A549 (cell line): Measurements from ENCODE around the gene PRKX. TPM values are rescaled to one million over a fixed set of nuclear protein-coding genes. Genes with fewer than 3 reads are reported as not detected.

Source experiments
- ATAC-seq, 2 experiments: fragments of 200-7000 bp in 1 of 2; fragments of >200 bp in 1 of 2; cut with Nextera tagmentation in 1 of 2; cut with Tn5 transposase in 1 of 2; 3 replicates each; pipeline versions ENCODE4 v1.8.0 to v1.9.1; 2018 to 2020; ENCODE audit warnings: mild to moderate bottlenecking in 1 of 2, moderate library complexity in 1 of 2
- CTCF ChIA-PET: fragments of 300-600 bp; sonication (Branson Sonifier 250); formaldehyde crosslinking; extraction: SDS; loops from one replicate; lab custom pipeline; 2021; ENCODE audit warnings: antibody characterized with exemption, inconsistent platforms; lab: Yijun Ruan, JAX
- POLR2A ChIA-PET: fragments of 350-600 bp; formaldehyde crosslinking; extraction: SDS; loops from one replicate; lab custom pipeline; 2021; ENCODE audit warnings: antibody characterized with exemption, inconsistent platforms; lab: Yijun Ruan, JAX
- DNase-seq, 2 experiments: peaks; one replicate each; pipeline versions ENCODE4 v3.0.0 to v3.0.0-alpha.2; 2011 to 2016; ENCODE audit warnings: low read depth in 1 of 2, low spot score in 1 of 2
- FAIRE-seq: peaks from 2 replicates; lab custom pipeline; 2011; peaks lifted over from hg19 to GRCh38; lab: Jason Lieb, UNC
- H3K27ac ChIP-seq, 2 experiments: fragments of >200 bp; sonication (Bioruptor Twin); formaldehyde crosslinking; 3 replicates each; pipeline ENCODE4 v1.5.1; 2016 to 2017
- H3K4me1 ChIP-seq: fragments of >200 bp; sonication (Bioruptor Twin); formaldehyde crosslinking; 3 replicates; pipeline ENCODE4 v1.6.1; 2016
- H3K4me2 ChIP-seq: fragments of >200 bp; sonication (Bioruptor Twin); formaldehyde crosslinking; 3 replicates; pipeline ENCODE4 v1.6.1; 2016
- H3K4me3 ChIP-seq: fragments of >200 bp; sonication (Bioruptor Twin); formaldehyde crosslinking; 3 replicates; pipeline ENCODE4 v1.5.1; 2016
- H3K9me3 ChIP-seq: fragments of >200 bp; sonication (Bioruptor Twin); formaldehyde crosslinking; 3 replicates; pipeline ENCODE4 v1.6.1; 2016
- ATOH8 ChIP-seq: fragments of 250-450 bp; sonication (Bioruptor Pico); IDR thresholded peaks from 2 replicates; pipeline ENCODE4 v1.5.0; 2020; ENCODE audit warnings: low read depth, mild to moderate bottlenecking, moderate library complexity
- BCL3 ChIP-seq: fragments of >200 bp; sonication (Bioruptor Twin); formaldehyde crosslinking; IDR thresholded peaks from 3 replicates; pipeline ENCODE4 v1.6.1; 2016
- CBX8 ChIP-seq: fragments of 200-600 bp; sonication (generic); IDR thresholded peaks from 2 replicates; pipeline ENCODE4 v1.6.1; 2016
- CEBPB ChIP-seq, 2 experiments: fragments of >200 bp in 1 of 2; sonication (Bioruptor Twin) in 1 of 2; formaldehyde crosslinking in 1 of 2; IDR thresholded peaks; 2 replicates each; pipeline ENCODE4 v1.6.1; 2012 to 2016
- CTCF ChIP-seq: fragments of >200 bp; sonication (Bioruptor Twin); formaldehyde crosslinking; IDR thresholded peaks from 3 replicates; pipeline ENCODE4 v1.5.1; 2016
- E2F6 ChIP-seq: IDR thresholded peaks from 2 replicates; pipeline ENCODE4 v1.6.1; 2012; ENCODE audit warnings: low read depth, borderline replicate concordance
- EHMT2 ChIP-seq: fragments of 200-600 bp; sonication (generic); IDR thresholded peaks from 2 replicates; pipeline ENCODE4 v1.6.1; 2016; ENCODE audit warnings: antibody characterized with exemption, low read depth, mild to moderate bottlenecking, moderate library complexity
- ESRRA ChIP-seq: fragments of 150-350 bp; IDR thresholded peaks from 2 replicates; pipeline ENCODE4 v1.6.1; 2014; ENCODE audit warnings: mild to moderate bottlenecking, low read length, borderline replicate concordance
- FOSB ChIP-seq: fragments of 250-450 bp; sonication (Bioruptor Pico); IDR thresholded peaks from 2 replicates; pipeline ENCODE4 v1.5.0; 2020; ENCODE audit warnings: mild to moderate bottlenecking, moderate library complexity
- GATA3 ChIP-seq: IDR thresholded peaks from 2 replicates; pipeline ENCODE4 v1.6.1; 2012; ENCODE audit warnings: borderline replicate concordance
- HDAC2 ChIP-seq: fragments of 200-600 bp; sonication (generic); IDR thresholded peaks from 2 replicates; pipeline ENCODE4 v1.6.1; 2016
- HES2 ChIP-seq: fragments of >200 bp; sonication (Bioruptor Twin); formaldehyde crosslinking; IDR thresholded peaks from 2 replicates; pipeline ENCODE4 v1.6.1; 2016
- HOXA7 ChIP-seq: fragments of 250-450 bp; sonication (Bioruptor Pico); IDR thresholded peaks from 2 replicates; pipeline ENCODE4 v1.5.0; 2020; ENCODE audit warnings: mild to moderate bottlenecking, moderate library complexity
- HOXB5 ChIP-seq: fragments of 250-450 bp; sonication (Bioruptor Pico); IDR thresholded peaks from 2 replicates; pipeline ENCODE4 v1.5.0; 2020; ENCODE audit warnings: mild to moderate bottlenecking, moderate library complexity
- JUNB ChIP-seq: fragments of >200 bp; sonication (Bioruptor Twin); formaldehyde crosslinking; IDR thresholded peaks from 2 replicates; pipeline ENCODE4 v1.6.1; 2016
- KDM5A ChIP-seq: fragments of 200-600 bp; sonication (generic); IDR thresholded peaks from 2 replicates; pipeline ENCODE4 v1.6.1; 2016; ENCODE audit warnings: antibody characterized with exemption, mild to moderate bottlenecking
- NPAS2 ChIP-seq: fragments of 250-450 bp; sonication (Bioruptor Pico); IDR thresholded peaks from 2 replicates; pipeline ENCODE4 v1.8.0; 2022; ENCODE audit warnings: mild to moderate bottlenecking, moderate library complexity, borderline replicate concordance
- PHF8 ChIP-seq: fragments of 200-600 bp; sonication (generic); IDR thresholded peaks from 2 replicates; pipeline ENCODE4 v1.6.1; 2016; ENCODE audit warnings: low read depth, mild to moderate bottlenecking, antibody characterized with exemption, moderate library complexity, borderline replicate concordance
- RAD21 ChIP-seq, 2 experiments: fragments of >200 bp in 1 of 2; sonication (Bioruptor Twin) in 1 of 2; formaldehyde crosslinking in 1 of 2; IDR thresholded peaks in 1 of 2; conservative IDR thresholded peaks in 1 of 2; 2 replicates in 1 of 2; 3 replicates in 1 of 2; pipeline ENCODE4 v1.6.1; 2012 to 2018; ENCODE audit warnings: inconsistent platforms in 1 of 2
- RCOR1 ChIP-seq: fragments of 150-350 bp; IDR thresholded peaks from 2 replicates; pipeline ENCODE4 v1.6.1; 2014; ENCODE audit warnings: antibody characterized with exemption, low read length, low read depth
- RFX5 ChIP-seq: fragments of 450-650 bp; IDR thresholded peaks from 2 replicates; pipeline ENCODE4 v1.7.1; 2014; ENCODE audit warnings: antibody characterized with exemption, mild to moderate bottlenecking, moderate library complexity
- SREBF2 ChIP-seq: fragments of 450-650 bp; IDR thresholded peaks from 2 replicates; pipeline ENCODE4 v1.6.1; 2014; ENCODE audit warnings: mild to moderate bottlenecking, moderate library complexity
- TFCP2L1 ChIP-seq: fragments of 250-450 bp; sonication (Bioruptor Pico); IDR thresholded peaks from 2 replicates; pipeline ENCODE4 v1.5.0; 2021; ENCODE audit warnings: mild to moderate bottlenecking
- USF2 ChIP-seq: fragments of 450-650 bp; IDR thresholded peaks from 2 replicates; pipeline ENCODE4 v1.6.1; 2014; ENCODE audit warnings: antibody characterized with exemption
- ZSCAN20 ChIP-seq: fragments of 250-450 bp; sonication (Bioruptor Pico); IDR thresholded peaks from 2 replicates; pipeline ENCODE4 v1.8.0; 2022; ENCODE audit warnings: mild to moderate bottlenecking, moderate library complexity
- WGBS: methylation state at CpG from one replicate; pipeline ENCODE4 v1.1.6; 2017; ENCODE audit errors: missing lambda C conversion rate; 5-methylcytosine and 5-hydroxymethylcytosine counted together
- polyA plus RNA-seq, 4 experiments: library from polyadenylated mRNA; depleted of rRNA in 3 of 4; stranded (reverse); fragments of >200 nt; fragmentation: RNase III in 1 of 4; extraction: RNeasy Plus Mini Kit Qiagen cat#74134 plus additional on column Dnase treatment in 1 of 4; gene quantifications; 2 replicates in 3 of 4; 3 replicates in 1 of 4; pipeline ENCODE4 v1.2.3, GENCODE V29; 2011 to 2017

Gene PRKX
- polyA plus RNA-seq, 2 of the 4 experiments (the other 2 are of a cell fraction) = 18.2 to 36.0 TPM

GRCh38 chrX:3712870-3713224, 602 bp downstream of the PRKX start:
- ChIA-PET CTCF (interaction anchor here (1.4 kb wide), 1 partner anchor 61 kb away, joined by 3 read pairs; no protein-coding TSS in a partner anchor), POLR2A (no interaction called here)
- peak overlapping the region; percentile 82 for H3K4me2 ChIP-seq
- DNase-seq = no peak
- no peaks in the 10 kb centered on the region for H3K9me3 ChIP-seq
- no peak for FAIRE-seq
- WGBS = no CpG with 5 or more reads among the region's 38 CpGs
- peak in 1 of 2 experiments; percentile 55; a peak in 4 of 6 replicates for ATAC-seq
- peaks cover 7% of the 10 kb centered on the region; the same call in 1 of the 3 replicates for H3K4me1 ChIP-seq
- peak overlapping the region; percentile 63 for H3K4me3 ChIP-seq
- no peak for TF ChIP-seq ZSCAN20 (CRISPR knock-in tag)
- TF ChIP-seq GATA3 = no peak
- no peak for TF ChIP-seq HOXA7 (CRISPR knock-in tag)
- TF ChIP-seq HOXB5 (CRISPR knock-in tag) = no peak
- TF ChIP-seq EHMT2 = no peak
- no peak for TF ChIP-seq HDAC2
- TF ChIP-seq TFCP2L1 (CRISPR knock-in tag) = no peak
- no peak for TF ChIP-seq ATOH8
- no peak for TF ChIP-seq NPAS2 (CRISPR knock-in tag)
- no peak for TF ChIP-seq BCL3
- H3K27ac ChIP-seq = peak overlapping the region; percentile 87 to 95

- TF ChIP-seq CBX8 (no peak), FOSB (CRISPR knock-in tag) (no peak), RFX5 (no peak), HES2 (no peak), CEBPB (IDR thresholded peaks at IDR 0.05) (no peak), KDM5A (no peak), E2F6 (no peak), TFCP2L1 (CRISPR knock-in tag) (no peak), ZSCAN20 (CRISPR knock-in tag) (no peak), ESRRA (no peak), USF2 (no peak), SREBF2 (no peak), JUNB (no peak), PHF8 (no peak), CTCF (no peak), RAD21 (conservative IDR thresholded peaks at IDR 0.05 in 1 of 2, IDR thresholded peaks at IDR 0.05 in 1 of 2) (no peak), HOXB5 (CRISPR knock-in tag) (no peak), RCOR1 (no peak), NPAS2 (CRISPR knock-in tag) (no peak)
- TF ChIP-seq, all 56 proteins: peak for 0
- H3K4me3 ChIP-seq = peak overlapping the region; percentile 63
- H3K9me3 ChIP-seq = no peaks in the 10 kb centered on the region
- ATAC-seq = peak in 1 of 2 experiments; percentile 18; a peak in 3 of 6 replicates
- peak overlapping the region; percentile 87 to 95 for H3K27ac ChIP-seq
- peak overlapping the region; percentile 82 for H3K4me2 ChIP-seq
- H3K4me1 ChIP-seq = peaks cover 7% of the 10 kb centered on the region; the same call in 1 of the 3 replicates
- no peak for DNase-seq
- FAIRE-seq = no peak
- CTCF ChIA-PET = interaction anchor here (0.9 to 1.0 kb wide), 2 partner anchors 61 to 163 kb away, joined by 3 to 4 read pairs; no protein-coding TSS in a partner anchor
- POLR2A ChIA-PET = no interaction called here
- WGBS = 73% methylated on average over 22 of the region's 39 CpGs
These were observed 1.2 kb downstream of the PRKX start for GRCh38 chrX:3712051-3712869.
